Stomach (tissue), 4 donors: ENCODE measurements around the gene GGACT.

Source experiments
- POLR2A ChIP-seq, 4 donors: fragments of 450-650 bp; IDR thresholded peaks; one replicate each; pipeline ENCODE4 v1.6.1; 2016; ENCODE audit warnings: antibody characterized with exemption in 4 of 4, control low read depth in 2 of 4, mild to moderate bottlenecking in 1 of 4, moderate library complexity in 1 of 4
- POLR2AphosphoS5 ChIP-seq, 3 donors: sonication (generic); formaldehyde crosslinking; IDR thresholded peaks; one replicate each; pipeline ENCODE4 v1.6.1; 2016; ENCODE audit warnings: antibody characterized with exemption in 3 of 3
- TF ChIP-seq, protein P1 (sequence below), 7 experiments: fragments of 450-650 bp in 4 of 7; fragments of 200-600 bp in 3 of 7; sonication (generic) in 3 of 7; IDR thresholded peaks; one replicate each; pipeline ENCODE4 v1.5.1; 2016 to 2019; ENCODE audit warnings: antibody characterized with exemption in 7 of 7, control low read depth in 2 of 7, mild to moderate bottlenecking in 1 of 7

- TF ChIP-seq POLR2AphosphoS5 (IDR thresholded peaks at IDR 0.05) (no peak), POLR2A (IDR thresholded peaks at IDR 0.05) (no peak)
- TF ChIP-seq, protein P1, sequence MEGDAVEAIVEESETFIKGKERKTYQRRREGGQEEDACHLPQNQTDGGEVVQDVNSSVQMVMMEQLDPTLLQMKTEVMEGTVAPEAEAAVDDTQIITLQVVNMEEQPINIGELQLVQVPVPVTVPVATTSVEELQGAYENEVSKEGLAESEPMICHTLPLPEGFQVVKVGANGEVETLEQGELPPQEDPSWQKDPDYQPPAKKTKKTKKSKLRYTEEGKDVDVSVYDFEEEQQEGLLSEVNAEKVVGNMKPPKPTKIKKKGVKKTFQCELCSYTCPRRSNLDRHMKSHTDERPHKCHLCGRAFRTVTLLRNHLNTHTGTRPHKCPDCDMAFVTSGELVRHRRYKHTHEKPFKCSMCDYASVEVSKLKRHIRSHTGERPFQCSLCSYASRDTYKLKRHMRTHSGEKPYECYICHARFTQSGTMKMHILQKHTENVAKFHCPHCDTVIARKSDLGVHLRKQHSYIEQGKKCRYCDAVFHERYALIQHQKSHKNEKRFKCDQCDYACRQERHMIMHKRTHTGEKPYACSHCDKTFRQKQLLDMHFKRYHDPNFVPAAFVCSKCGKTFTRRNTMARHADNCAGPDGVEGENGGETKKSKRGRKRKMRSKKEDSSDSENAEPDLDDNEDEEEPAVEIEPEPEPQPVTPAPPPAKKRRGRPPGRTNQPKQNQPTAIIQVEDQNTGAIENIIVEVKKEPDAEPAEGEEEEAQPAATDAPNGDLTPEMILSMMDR (IDR thresholded peaks at IDR 0.05), result no peak
These were observed 19.9 kb upstream of the GGACT start for GRCh38 chr13:100608489-100608888.
